HepG2 (cell line): ENCODE measurements around the gene TCFL5. TPM values are rescaled to one million over a fixed set of nuclear protein-coding genes. Genes with fewer than 3 reads are reported as not detected.

ENCODE experiments used
- HDAC2 ChIP-seq: sonication (generic); formaldehyde crosslinking; IDR thresholded peaks from 2 replicates; pipeline ENCODE4 v1.4.0; 2020; ENCODE audit warnings: missing genetic modification reagents
- HMGXB3 ChIP-seq: sonication (generic); formaldehyde crosslinking; IDR thresholded peaks from 2 replicates; pipeline ENCODE4 v1.4.0; 2020; ENCODE audit warnings: missing genetic modification reagents, borderline replicate concordance
- HOXA5 ChIP-seq: sonication (generic); formaldehyde crosslinking; IDR thresholded peaks from 2 replicates; pipeline ENCODE4 v1.4.0; 2020; ENCODE audit warnings: missing genetic modification reagents
- MBNL3 ChIP-seq: fragments of 250-450 bp; sonication (Bioruptor Pico); conservative IDR thresholded peaks from 2 replicates; pipeline ENCODE4 v1.8.0; 2022; ENCODE audit warnings: mild to moderate bottlenecking, inconsistent platforms
- MIER2 ChIP-seq: IDR thresholded peaks from 2 replicates; pipeline ENCODE4 v1.6.1; 2016; ENCODE audit warnings: missing biosample characterization, missing genetic modification reagents
- MLLT10 ChIP-seq: sonication (generic); formaldehyde crosslinking; IDR thresholded peaks from 2 replicates; pipeline ENCODE4 v1.4.0; 2020; ENCODE audit warnings: missing genetic modification reagents
- POGK ChIP-seq: sonication (generic); formaldehyde crosslinking; conservative IDR thresholded peaks from 2 replicates; pipeline ENCODE4 v1.8.0; 2022; ENCODE audit warnings: mild to moderate bottlenecking, moderate library complexity, missing genetic modification reagents
- SMC3 ChIP-seq: IDR thresholded peaks from 2 replicates; pipeline ENCODE4 v1.6.1; 2011; ENCODE audit warnings: low read length, improper control_type of control experiment
- TEF ChIP-seq: sonication (generic); formaldehyde crosslinking; IDR thresholded peaks from 2 replicates; pipeline ENCODE4 v1.5.0; 2020; ENCODE audit warnings: missing genetic modification reagents
- XBP1 ChIP-seq: sonication (generic); formaldehyde crosslinking; IDR thresholded peaks from 2 replicates; pipeline ENCODE4 v1.5.0; 2020; ENCODE audit warnings: missing genetic modification reagents
- YY1 ChIP-seq: IDR thresholded peaks from 2 replicates; pipeline ENCODE4 v1.6.1; 2011; ENCODE audit warnings: low read length, low read depth, moderate library complexity, mild to moderate bottlenecking; ENCODE audit not compliant: insufficient read depth, insufficient replicate concordance
- ZNF318 ChIP-seq: sonication (generic); formaldehyde crosslinking; IDR thresholded peaks from 2 replicates; pipeline ENCODE4 v1.4.0; 2020; ENCODE audit warnings: mild to moderate bottlenecking, missing genetic modification reagents
- ZNF552 ChIP-seq: sonication (generic); formaldehyde crosslinking; IDR thresholded peaks from 2 replicates; pipeline ENCODE4 v1.9.0; 2022; ENCODE audit warnings: missing genetic modification reagents, mild to moderate bottlenecking, borderline replicate concordance
- polyA plus RNA-seq, 8 experiments: library from polyadenylated mRNA; depleted of rRNA in 3 of 8; stranded (reverse) in 7 of 8; unstranded in 1 of 8; fragments of >200 nt; fragmentation: Illumina TruSeq in 4 of 8; extraction: Trizol in 4 of 8; gene quantifications; 2 replicates each; pipeline versions ENCODE4 v1.2.1 to v1.2.3, GENCODE V29; 2011 to 2016; ENCODE audit warnings: low read depth in 4 of 8, missing spikeins in 1 of 8, mixed read lengths in 1 of 8; ENCODE audit not compliant: insufficient read depth in 1 of 8
- total RNA-seq, 5 experiments: library from RNA; depleted of rRNA; stranded (reverse); fragments of >200 nt; fragmentation: Illumina TruSeq; extraction: Trizol; gene quantifications; 2 replicates each; pipeline ENCODE4 v1.2.3, GENCODE V29; 2016; ENCODE audit warnings: low read depth in 1 of 5

The TCFL5 gene
- total and polyA plus RNA-seq, 2 of the 13 experiments (the other 11 are each of a cell fraction or from before 2014, with no cell fraction given), result 14.8 to 20.0 TPM

GRCh38 chr20:62824476-62825332 is 36.9 kb downstream of the TCFL5 start (continued):
- TF ChIP-seq ZNF318 (CRISPR knock-in tag) (peak; percentile 70; the same call in 1 of the 2 replicates), MBNL3 (CRISPR knock-in tag) (no peak), SMC3 (no peak), MIER2 (CRISPR knock-in tag) (no peak), POGK (CRISPR knock-in tag) (no peak), XBP1 (CRISPR knock-in tag) (no peak), ZNF552 (CRISPR knock-in tag) (peak; percentile 66; the same call in 1 of the 2 replicates), HOXA5 (CRISPR knock-in tag) (no peak), YY1 (no peak), HDAC2 (CRISPR knock-in tag) (no peak), TEF (CRISPR knock-in tag) (no peak), HMGXB3 (CRISPR knock-in tag) (no peak; the same call in 1 of the 2 replicates), MLLT10 (CRISPR knock-in tag) (no peak)
